HG03039 (cell line): ENCODE measurements around the gene FADS1.

Source experiments
- ATAC-seq: cut with Tn5 transposase; IDR thresholded peaks from one replicate; pipeline ENCODE4 v1.9.1; 2021; ENCODE audit warnings: mild to moderate bottlenecking, moderate library complexity; ENCODE audit not compliant: unreplicated experiment

Gene FADS1

GRCh38 chr11:61778357-61778886 is 38.4 kb downstream of the FADS1 start:
- no peak for ATAC-seq

DNA sequence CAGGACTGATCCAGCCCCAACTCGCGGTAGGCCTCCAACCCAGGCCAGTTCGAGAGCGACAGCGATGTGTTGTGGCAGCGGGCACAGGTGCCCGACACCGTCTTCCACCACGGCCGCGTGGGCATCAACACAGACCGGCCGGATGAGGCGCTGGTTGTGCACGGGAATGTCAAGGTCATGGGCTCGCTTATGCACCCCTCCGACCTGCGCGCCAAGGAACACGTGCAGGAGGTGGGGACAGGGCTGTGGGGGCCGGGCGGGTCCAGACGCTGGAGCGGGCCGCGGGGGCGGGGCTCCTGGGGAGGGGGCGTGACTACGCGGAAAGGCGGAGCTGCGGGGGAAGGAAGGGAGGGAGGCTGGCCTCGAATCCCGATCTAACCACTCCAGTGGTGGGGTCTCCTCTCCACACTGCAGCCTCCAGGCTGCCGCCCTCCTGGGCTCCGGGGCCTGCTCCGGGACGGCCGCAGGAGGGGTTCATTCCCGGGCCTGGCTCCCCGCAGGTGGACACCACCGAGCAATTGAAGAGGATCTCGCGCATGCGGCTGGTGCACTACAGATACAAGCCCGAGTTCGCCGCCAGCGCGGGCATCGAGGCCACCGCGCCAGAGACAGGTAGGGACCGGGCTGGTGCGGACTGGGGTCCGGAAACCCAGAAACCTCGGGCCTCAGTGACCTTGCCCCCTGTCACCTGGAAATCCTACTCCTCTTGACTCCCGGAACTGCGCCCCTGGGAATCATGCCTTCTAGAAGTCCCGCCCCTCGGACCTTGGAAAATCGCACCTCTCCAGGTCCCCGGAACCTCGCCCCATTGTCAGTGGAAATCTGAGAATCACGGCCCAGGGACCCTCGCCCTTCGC is 39.3 kb downstream of the FADS1 start:
- no peak for ATAC-seq

DNA sequence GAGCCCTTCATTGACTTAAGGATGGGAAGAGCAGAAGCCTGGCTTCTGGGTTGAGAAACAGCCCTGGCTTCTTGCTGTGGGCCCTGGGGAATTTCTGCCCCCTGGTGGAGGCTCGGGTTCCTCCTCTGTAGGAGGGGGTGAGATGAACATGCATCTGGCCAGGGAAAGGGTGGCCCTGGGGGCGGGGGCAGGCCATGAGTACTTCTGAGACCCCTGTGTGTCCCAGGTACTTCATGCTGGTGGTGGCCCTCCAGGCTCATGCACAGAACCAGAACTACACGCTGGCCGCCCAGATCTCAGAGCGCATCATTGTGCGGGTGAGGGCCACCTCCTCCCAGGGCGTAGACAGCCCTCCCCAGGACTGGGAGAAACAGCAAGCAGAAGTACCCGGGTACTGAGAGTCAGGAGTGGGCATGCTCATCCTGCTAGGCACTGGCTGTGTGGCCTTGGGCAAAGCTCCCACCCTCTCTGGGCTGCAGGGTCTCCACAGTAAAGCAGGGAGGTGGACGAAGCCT is 40.2 kb downstream of the FADS1 start:
- no peak for ATAC-seq

DNA sequence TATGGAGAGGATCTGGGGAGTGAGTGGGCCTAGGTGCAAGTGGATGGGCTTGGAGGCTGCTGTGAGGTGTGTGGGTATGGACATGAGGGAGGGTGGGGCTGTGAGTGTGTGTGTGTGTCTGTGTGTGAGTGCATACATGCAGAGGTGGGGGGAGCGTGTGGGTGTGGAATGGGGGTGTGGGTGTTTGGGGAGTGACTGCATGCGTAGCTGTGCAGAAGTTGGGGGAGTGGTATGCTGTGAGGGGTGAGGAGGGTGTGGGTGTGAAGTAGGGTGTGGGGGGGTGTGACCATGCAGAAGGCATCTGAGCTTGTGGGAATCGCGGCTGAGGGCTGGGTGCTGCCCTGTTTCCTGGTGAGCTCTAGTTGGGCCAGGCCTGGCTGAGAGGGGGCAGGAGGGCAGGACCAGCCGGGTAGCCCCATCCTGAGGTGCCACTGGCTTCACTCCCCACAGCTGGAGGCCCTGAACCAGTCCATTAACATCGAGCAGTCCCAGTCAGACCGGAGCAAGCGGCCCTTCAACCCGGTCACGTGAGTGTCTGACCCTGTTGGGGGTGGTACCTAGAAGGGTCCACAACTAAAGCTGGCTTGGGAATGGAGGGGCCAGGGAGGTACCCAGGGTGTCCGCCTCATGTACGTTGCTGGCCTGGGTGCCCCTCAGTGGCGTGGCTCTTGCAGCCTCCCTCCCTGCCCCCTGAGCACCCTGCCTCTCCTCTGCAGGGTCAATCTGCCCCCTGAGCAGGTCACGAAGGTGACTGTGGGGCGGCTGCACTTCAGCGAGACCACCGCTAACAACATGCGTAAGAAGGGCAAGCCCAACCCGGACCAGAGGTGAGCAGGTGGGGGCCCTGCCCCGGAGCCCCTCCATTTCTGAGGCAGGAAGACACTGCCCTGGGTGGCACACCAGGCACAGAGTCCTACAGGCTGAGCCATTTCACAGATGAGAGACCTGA is 40.9 kb downstream of the FADS1 start:
- no peak for ATAC-seq

DNA sequence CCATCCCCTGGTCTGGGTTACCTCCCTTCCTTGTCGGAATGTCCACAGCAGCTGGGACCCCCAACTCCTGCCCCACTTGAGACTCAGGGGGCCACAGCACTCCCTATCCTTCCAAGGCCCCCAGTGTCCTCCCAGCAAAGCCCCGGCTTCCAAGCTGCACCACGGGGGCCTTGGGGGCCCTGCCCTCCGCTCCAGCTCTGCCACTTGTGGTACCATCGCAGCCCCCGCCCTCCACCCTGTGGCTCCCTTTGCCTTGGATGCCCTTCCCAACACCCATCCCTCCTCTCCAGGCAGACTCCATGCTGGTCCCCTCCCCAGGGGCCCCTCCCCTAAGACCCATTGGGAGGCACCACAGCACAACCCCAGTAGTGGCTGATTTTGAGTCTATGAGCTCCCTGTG is 41.7 kb downstream of the FADS1 start:
- no peak for ATAC-seq

DNA sequence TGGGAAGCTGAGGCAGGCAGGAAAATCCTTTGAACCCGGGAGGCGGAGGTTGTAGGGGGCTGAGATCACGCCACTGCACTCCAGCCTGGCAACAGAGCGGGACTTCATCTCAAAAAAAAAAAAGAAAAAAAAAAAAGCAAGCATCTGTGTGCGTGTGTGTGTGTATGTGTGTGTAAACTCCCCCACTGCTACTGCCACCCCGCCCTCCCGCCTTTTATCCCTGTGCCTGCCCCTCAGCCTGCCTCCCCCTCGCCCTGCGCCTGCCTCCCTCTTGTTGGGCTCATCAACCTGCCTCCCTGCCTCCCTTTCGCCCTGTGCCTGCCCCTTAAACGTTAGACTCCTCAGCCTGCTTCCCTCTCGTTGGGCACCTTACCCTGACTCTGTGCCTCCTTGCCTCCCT is 42.4 kb downstream of the FADS1 start:
- ATAC-seq = no peak

DNA sequence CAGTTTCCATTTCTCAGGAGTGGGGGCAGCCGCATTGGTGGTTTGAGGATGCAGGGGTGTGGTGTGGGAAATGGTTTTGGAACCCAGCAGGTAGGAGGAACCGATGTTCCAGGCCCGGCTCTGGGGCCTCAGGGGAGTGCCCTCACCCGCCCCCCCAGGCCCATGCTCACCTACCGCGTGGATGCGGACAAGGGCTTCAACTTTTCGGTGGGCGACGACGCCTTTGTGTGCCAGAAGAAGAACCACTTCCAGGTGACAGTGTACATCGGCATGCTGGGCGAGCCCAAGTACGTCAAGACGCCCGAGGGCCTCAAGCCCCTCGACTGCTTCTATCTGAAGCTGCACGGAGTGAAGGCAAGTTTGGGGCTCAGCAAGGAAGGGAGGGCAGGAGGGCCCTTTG is 43.0 kb downstream of the FADS1 start:
- no peak for ATAC-seq

DNA sequence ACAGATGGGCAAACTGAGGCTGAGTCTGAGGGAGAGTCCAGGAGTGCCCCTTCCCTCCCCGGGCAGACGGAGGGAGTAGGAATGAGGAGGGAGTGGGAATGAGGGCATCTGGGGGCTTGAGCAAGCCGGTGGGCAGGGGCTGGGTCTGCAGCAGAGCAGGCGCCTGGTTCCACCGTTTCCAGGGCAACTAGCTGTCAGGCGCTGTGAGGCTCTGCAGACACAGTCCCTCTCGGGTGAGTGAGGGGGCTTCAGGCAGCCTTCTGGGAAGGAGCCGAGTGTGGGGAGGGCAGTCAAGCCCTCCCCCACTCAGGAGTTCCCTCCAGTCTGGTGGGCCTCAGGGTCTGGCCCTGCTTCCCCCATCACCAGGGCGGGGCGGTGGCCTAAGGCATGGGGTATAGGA is 43.4 kb downstream of the FADS1 start:
- no peak for ATAC-seq

DNA sequence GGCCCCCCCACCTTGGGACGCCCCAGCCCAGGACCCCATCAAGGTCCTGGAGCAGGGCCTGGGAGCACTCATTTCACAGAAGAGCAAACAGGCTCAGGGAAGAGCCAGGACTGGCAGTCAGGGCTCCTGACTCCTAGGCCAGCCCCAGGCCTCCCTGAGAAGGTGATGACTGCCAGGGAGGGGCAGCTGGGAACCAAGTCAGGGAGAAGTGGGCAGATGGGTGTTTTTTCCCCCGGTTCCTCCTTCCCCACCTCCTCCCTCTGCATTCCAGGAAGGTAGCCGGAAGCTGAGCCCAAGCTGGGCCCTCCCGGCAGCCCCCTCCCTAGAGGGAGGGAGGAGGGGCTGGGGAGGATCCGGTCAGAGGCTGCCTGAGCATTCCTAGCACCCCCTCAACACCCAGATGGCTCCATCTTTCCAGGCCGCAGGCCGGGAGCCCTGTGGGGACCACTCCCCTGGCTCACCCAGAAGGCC is 44.8 kb downstream of the FADS1 start:
- no peak for ATAC-seq

DNA sequence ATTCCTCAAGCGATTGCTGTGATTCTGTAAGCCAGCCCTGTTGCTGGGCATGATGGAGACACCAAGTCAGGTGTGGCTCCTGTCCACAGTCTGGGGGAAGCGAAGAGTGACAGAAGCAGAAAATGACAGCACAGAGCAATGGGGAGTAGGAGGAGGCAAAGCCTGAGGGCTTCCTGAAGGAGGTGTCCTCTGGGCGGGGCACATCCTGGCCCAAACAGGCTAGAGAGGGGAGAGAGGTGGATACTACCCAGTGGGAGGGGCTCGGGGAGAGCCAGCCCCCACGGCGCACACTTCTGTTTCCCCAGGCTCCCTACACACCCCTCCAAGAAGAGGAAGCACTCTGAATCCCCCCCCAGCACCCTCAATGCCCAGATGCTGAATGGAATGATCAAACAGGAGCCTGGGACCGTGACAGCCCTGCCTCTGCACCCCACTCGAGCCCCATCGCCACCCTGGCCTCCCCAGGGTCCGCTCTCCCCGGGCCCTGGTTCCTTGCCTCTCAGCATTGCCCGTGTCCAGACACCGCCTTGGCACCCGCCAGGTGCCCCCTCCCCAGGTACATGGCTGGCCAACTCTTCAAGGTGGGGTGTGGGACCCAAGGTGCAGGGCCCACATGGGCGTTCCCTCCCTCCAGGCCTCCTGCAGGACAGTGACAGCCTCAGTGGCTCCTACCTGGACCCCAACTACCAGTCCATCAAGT is 45.5 kb downstream of the FADS1 start:
- ATAC-seq = no peak

GRCh38 chr11:61769946-61770683 is 46.7 kb downstream of the FADS1 start:
- ATAC-seq = no peak

DNA sequence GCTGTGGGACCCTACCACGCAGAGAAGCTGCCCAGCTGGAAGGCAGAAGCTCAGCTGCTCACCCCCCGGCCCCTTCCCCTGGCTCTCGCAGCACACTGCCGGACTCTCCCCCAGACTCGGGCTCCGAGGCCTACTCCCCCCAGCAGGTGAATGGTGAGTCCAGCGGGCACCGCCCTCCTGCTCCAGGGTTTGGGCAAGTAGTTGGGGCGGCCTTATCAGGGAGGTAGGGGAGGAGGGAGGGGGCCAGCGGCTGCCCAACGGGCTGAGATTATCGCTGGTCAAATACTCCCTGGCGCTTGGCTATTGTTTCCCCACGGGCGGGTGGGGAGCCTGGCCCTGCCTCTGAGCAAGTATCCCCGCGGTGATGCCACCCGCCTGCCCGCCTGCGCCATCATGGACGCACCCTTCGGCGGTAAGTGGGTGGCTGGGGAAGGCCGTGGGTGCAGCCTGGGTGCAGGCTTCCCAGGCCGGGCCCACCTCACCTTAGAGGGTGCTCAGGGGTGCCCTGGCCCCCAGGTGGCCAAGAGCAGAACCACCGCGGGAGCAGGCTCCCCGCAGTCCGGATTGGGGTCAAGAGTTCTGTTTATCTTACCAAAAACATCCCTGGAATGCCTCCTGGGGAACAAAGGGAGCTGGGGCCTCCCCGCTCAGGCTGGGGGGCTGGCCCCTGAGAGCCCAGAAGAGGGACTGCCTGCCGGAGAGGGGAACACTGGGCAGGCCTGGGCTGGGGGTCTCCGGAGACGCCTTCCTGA is 47.5 kb downstream of the FADS1 start:
- ATAC-seq = no peak

DNA sequence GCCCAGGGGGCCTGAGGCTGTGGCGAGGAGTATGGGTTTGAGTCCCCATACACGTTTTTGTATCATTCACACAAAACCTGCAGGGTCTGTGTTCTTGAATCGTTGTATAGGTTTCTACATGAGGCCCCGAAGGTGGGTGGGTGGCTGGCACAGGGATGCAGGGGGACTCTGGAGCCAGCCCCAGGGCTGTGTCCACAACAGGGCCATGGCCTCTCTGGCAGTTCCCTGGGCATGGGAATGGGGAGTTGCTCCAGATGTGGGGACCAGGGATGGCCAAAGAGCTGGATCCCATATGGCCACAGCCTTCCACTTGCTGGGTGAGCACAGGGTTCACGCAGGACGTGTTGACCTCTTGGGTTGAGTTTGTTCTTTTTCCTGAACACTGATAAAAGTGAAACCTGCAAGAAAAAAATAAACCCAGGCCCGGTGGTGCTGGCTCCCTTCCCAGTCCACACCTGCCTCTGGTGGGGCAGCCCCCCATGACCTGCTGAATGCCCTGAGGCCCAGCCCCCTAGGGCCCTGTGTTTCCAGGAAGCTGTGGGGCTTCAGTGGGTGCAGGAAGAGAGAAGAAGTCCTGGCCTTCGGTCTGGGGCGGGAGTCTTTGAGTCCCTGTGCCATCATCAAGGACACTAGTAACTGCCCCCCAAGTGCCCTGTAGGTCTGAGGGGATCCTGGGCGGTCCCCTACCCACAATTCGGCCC is 48.3 kb downstream of the FADS1 start:
- ATAC-seq = no peak

- no peak for ATAC-seq
These were observed 50.4 kb downstream of the FADS1 start for GRCh38 chr11:61766353-61766841.

DNA sequence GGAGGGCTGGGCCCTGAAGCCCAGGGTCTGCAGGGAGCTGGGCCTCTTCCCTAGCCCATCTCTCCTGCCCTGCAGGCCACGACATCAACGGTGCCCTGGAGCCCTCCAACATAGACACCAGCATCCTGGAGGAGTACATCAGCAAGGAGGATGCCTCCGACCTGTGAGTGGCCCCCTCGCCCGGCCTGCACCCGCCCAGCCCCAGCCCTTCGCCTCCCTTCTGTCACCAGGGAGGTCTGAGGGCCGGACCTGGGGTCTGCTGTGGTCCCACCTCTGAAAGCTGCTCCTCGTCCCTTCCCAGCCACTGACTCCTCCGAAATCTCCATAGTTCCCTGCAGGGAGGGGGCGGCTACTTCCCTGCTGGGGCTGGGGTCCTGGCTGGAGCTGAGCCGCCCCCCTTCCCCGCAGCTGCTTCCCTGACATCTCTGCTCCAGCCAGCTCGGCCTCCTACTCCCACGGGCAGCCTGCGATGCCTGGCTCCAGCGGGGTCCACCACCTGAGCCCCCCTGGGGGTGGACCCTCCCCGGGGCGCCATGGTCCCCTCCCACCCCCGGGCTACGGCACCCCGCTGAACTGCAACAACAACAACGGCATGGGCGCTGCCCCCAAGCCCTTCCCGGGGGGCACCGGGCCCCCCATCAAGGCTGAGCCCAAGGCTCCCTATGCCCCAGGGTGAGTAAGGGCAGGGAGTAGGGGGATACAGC is 51.1 kb downstream of the FADS1 start:
- ATAC-seq = no peak

DNA sequence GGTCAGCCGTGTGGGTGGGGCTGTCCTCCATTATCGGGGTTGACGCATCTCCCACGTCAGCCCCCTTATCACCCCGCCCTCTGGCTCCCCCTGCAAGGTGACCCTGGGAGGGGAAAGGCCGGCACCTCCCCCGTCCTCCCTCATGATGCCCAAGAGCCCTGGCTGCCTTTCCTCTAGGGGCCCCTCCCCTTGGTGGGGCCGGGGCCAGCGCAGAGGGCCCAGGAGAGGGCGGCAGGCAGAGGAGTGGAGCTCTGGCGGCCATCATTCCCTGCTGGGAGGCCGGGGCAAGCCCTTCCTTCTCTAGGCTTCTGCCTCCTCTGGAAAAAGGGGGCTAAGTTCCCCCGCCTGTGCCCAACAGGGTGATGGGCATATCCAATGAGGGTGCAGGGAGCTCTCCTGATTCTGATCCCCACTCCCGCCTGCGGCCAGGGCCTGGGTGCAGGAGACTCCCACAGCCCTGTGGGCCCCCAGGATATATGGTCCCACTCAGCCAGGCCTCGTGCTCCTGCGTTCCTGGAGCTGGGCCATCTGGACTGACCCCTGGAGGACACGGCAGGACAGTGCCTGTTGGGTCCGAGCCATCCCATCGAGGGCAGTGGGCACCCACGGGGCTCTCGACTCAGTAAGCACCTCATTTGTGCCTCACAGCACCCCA is 52.1 kb downstream of the FADS1 start:
- ATAC-seq = no peak

- no peak for ATAC-seq
These were observed 52.7 kb downstream of the FADS1 start for GRCh38 chr11:61763930-61764605.
